K562 (cell line): ENCODE data around the gene TSPYL4. TPM values are rescaled to one million over a fixed set of nuclear protein-coding genes. Genes with fewer than 3 reads are reported as not detected.
A peak's percentile ranks its signal among the peaks of the same experiment; 100 is the strongest.

Source experiments
- ATAC-seq: fragments of 200-7000 bp; cut with Tn5 transposase; 3 replicates; pipeline ENCODE4 v1.9.1; 2020; ENCODE audit warnings: moderate library complexity
- BruUV-seq: library from RNA; stranded (reverse); fragments of 400-500 nt; replicated peaks from 2 replicates; lab custom pipeline; 2021; lab: Mats Ljungman, UMichigan
- CTCF ChIA-PET: fragments of 300-600 bp; formaldehyde crosslinking; extraction: SDS; loops from one replicate; lab custom pipeline; 2021; ENCODE audit warnings: low intra/inter-chr PET ratio; lab: Yijun Ruan, JAX
- POLR2A ChIA-PET: fragments of 300-600, 350-650 bp; sonication (Branson Sonifier 250); formaldehyde crosslinking; extraction: SDS; loops from one replicate; lab custom pipeline; 2021; ENCODE audit warnings: antibody characterized with exemption, inconsistent platforms; lab: Yijun Ruan, JAX
- DNase-seq, 4 experiments: peaks; one replicate each; pipeline versions ENCODE4 v3.0.0 to v3.0.0-alpha.2; 2011 to 2018; ENCODE audit warnings: low spot score in 3 of 4, mixed read lengths in 3 of 4; ENCODE audit errors: extremely low read depth in 1 of 4
- FAIRE-seq: peaks from 2 replicates; lab custom pipeline; 2011; peaks lifted over from hg19 to GRCh38; lab: Jason Lieb, UNC
- H2AFZ ChIP-seq: 2 replicates; pipeline ENCODE4 v1.6.0; 2011; ENCODE audit warnings: low read depth, low read length, control low read depth, inconsistent platforms
- H3K27ac ChIP-seq: fragments of 200-600 bp; 3 replicates; pipeline ENCODE4 v1.8.0; 2011; ENCODE audit warnings: low read depth, mild to moderate bottlenecking, control low read depth, inconsistent platforms, low read length, moderate library complexity, mixed read lengths; ENCODE audit errors: extremely low read depth
- H3K27me3 ChIP-seq, 2 experiments: fragments of 300-600 bp in 1 of 2; 2 replicates in 1 of 2; 3 replicates in 1 of 2; pipeline versions ENCODE4 v1.6.0 to v1.8.0; 2011; ENCODE audit warnings: inconsistent platforms in 2 of 2, low read length in 2 of 2, mild to moderate bottlenecking in 1 of 2, mixed read lengths in 1 of 2, moderate library complexity in 1 of 2; ENCODE audit not compliant: control insufficient read depth in 2 of 2, insufficient read depth in 2 of 2
- H3K36me3 ChIP-seq: fragments of 300-600 bp; 3 replicates; pipeline ENCODE4 v1.8.0; 2011; ENCODE audit warnings: mild to moderate bottlenecking, low read length, inconsistent platforms; ENCODE audit not compliant: control insufficient read depth, insufficient read depth
- H3K4me1 ChIP-seq, 2 experiments: fragments of 200-600 bp in 1 of 2; replicated peaks in 1 of 2; 2 replicates in 1 of 2; 3 replicates in 1 of 2; pipeline versions ENCODE4 v1.5.1 to v1.8.0; 2011; ENCODE audit warnings: inconsistent platforms in 2 of 2, low read length in 2 of 2, mild to moderate bottlenecking in 1 of 2, mixed read lengths in 1 of 2, moderate library complexity in 1 of 2; ENCODE audit not compliant: control insufficient read depth in 2 of 2, insufficient read depth in 2 of 2
- H3K4me2 ChIP-seq: 2 replicates; pipeline ENCODE4 v1.6.1; 2011; ENCODE audit warnings: low read length, control low read depth, inconsistent platforms, mixed read lengths; ENCODE audit not compliant: insufficient read depth
- H3K4me3 ChIP-seq: fragments of 200-600 bp; sonication (generic), shearing (Covaris generic); 2 replicates; pipeline ENCODE4 v1.5.1; 2016; ENCODE audit warnings: control low read depth, inconsistent platforms
- H3K79me2 ChIP-seq: fragments of 200-600 bp; 3 replicates; pipeline ENCODE4 v1.8.0; 2011; ENCODE audit warnings: low read length, inconsistent platforms; ENCODE audit not compliant: control insufficient read depth, insufficient read depth
- H3K9ac ChIP-seq, 2 experiments: 2 replicates each; pipeline versions ENCODE4 v1.6.0 to v1.6.1; 2011; ENCODE audit warnings: low read depth in 2 of 2, low read length in 2 of 2, control low read depth in 1 of 2, inconsistent platforms in 1 of 2, mild to moderate bottlenecking in 1 of 2, mixed read lengths in 1 of 2; ENCODE audit not compliant: insufficient read depth in 1 of 2
- H3K9me1 ChIP-seq: one replicate; pipeline ENCODE4 v1.6.0; 2011; ENCODE audit warnings: inconsistent platforms, mild to moderate bottlenecking, low read length, moderate library complexity; ENCODE audit not compliant: control insufficient read depth, insufficient read depth
- H3K9me3 ChIP-seq: replicated peaks from 2 replicates; pipeline ENCODE4 v1.5.1; 2011; ENCODE audit warnings: low read depth, low read length, inconsistent platforms; ENCODE audit not compliant: control insufficient read depth, insufficient read depth
- H4K20me1 ChIP-seq: replicated peaks from 2 replicates; pipeline ENCODE4 v1.6.1; 2011; ENCODE audit warnings: low read length, inconsistent platforms, mixed read lengths; ENCODE audit not compliant: control insufficient read depth, insufficient read depth
- ARID1B ChIP-seq: fragments of 450-650 bp; IDR thresholded peaks from 2 replicates; pipeline ENCODE4 v1.6.1; 2016; ENCODE audit warnings: antibody characterized with exemption, mild to moderate bottlenecking, inconsistent platforms
- ARID3B ChIP-seq: fragments of 250-450 bp; sonication (Bioruptor Pico); IDR thresholded peaks from 2 replicates; pipeline ENCODE4 v1.4.0; 2020; ENCODE audit warnings: borderline replicate concordance
- CHAMP1 ChIP-seq: fragments of 450-650 bp; IDR thresholded peaks from 2 replicates; pipeline ENCODE4 v1.6.1; 2016; ENCODE audit warnings: mild to moderate bottlenecking
- DPF2 ChIP-seq: fragments of 450-650 bp; IDR thresholded peaks from 2 replicates; pipeline ENCODE4 v1.6.1; 2016
- ESRRA ChIP-seq: fragments of 450-650 bp; IDR thresholded peaks from 2 replicates; pipeline ENCODE4 v1.6.1; 2014; ENCODE audit warnings: low read depth, mild to moderate bottlenecking, moderate library complexity, borderline replicate concordance
- HDAC2 ChIP-seq: fragments of 450-650 bp; IDR thresholded peaks from 2 replicates; pipeline ENCODE4 v1.6.1; 2016; ENCODE audit warnings: mild to moderate bottlenecking
- HMBOX1 ChIP-seq: sonication (generic); IDR thresholded peaks from 2 replicates; pipeline ENCODE4 v1.6.1; 2016
- ID3 ChIP-seq, 2 experiments: fragments of 250-450 bp in 1 of 2; fragments of 450-650 bp in 1 of 2; sonication (Bioruptor Pico) in 1 of 2; IDR thresholded peaks; 2 replicates each; pipeline versions ENCODE4 v1.6.1 to v1.8.0; 2016 to 2021; ENCODE audit warnings: mild to moderate bottlenecking in 2 of 2, moderate library complexity in 2 of 2, missing compliant biosample characterization in 1 of 2, missing genetic modification characterization in 1 of 2
- MEIS2 ChIP-seq: fragments of 450-650 bp; IDR thresholded peaks from 2 replicates; pipeline ENCODE4 v1.6.1; 2014; ENCODE audit warnings: mild to moderate bottlenecking; ENCODE audit not compliant: partially characterized antibody
- NR2C1 ChIP-seq, 2 experiments: fragments of 450-650 bp; IDR thresholded peaks; 2 replicates each; pipeline ENCODE4 v1.6.1; 2017; ENCODE audit warnings: mild to moderate bottlenecking in 2 of 2, antibody characterized with exemption in 1 of 2, inconsistent platforms in 1 of 2, missing compliant biosample characterization in 1 of 2, missing genetic modification characterization in 1 of 2
- SIN3A ChIP-seq, 2 experiments: fragments of 150-350 bp in 1 of 2; IDR thresholded peaks; 2 replicates each; pipeline ENCODE4 v1.6.1; 2011 to 2016; ENCODE audit warnings: borderline replicate concordance in 2 of 2, low read depth in 2 of 2, low read length in 2 of 2, mild to moderate bottlenecking in 2 of 2, moderate library complexity in 2 of 2; ENCODE audit not compliant: control insufficient read depth in 1 of 2
- SOX6 ChIP-seq: fragments of 450-650 bp; IDR thresholded peaks from 2 replicates; pipeline ENCODE4 v1.6.1; 2014; ENCODE audit warnings: mild to moderate bottlenecking
- ZNF217 ChIP-seq: sonication (generic); formaldehyde crosslinking; IDR thresholded peaks from 2 replicates; pipeline ENCODE4 v1.8.0; 2022; ENCODE audit warnings: mild to moderate bottlenecking, missing genetic modification reagents
- ZNF316 ChIP-seq: fragments of 450-650 bp; IDR thresholded peaks from 2 replicates; pipeline ENCODE4 v1.6.1; 2016
- WGBS: fragments of 100-300 bp; shearing (Covaris generic); methylation state at CpG from one replicate; pipeline ENCODE4 v1.1.6; 2016; ENCODE audit warnings: low coverage, mixed read lengths; ENCODE audit not compliant: insufficient coverage; ENCODE audit errors: missing lambda C conversion rate; 5-methylcytosine and 5-hydroxymethylcytosine counted together
- in situ Hi-C: fragments of 300-500 bp; cut with MboI; formaldehyde crosslinking; loops from 4 replicates; pipeline ENCODE4 v1.15.0; 2018; ENCODE audit warnings: inconsistent platforms, mixed read lengths
- intact Hi-C: fragments of 100-400 bp; cut with micrococcal nuclease; formaldehyde crosslinking; loops from 2 replicates; pipeline ENCODE4 v1.14.2; 2022
- polyA plus RNA-seq, 8 experiments: library from polyadenylated mRNA; depleted of rRNA in 4 of 8; stranded (reverse) in 5 of 8; unstranded in 3 of 8; fragments of >200 nt; fragmentation: Nextera tagmentation in 2 of 8; fragmentation: Illumina TruSeq in 1 of 8; extraction: Ambion mirVana in 2 of 8; extraction: Trizol in 1 of 8; gene quantifications; 2 replicates each; pipeline versions ENCODE4 v1.2.1 to v1.2.3, GENCODE V29; 2011 to 2014; ENCODE audit warnings: inconsistent platforms in 1 of 8, missing spikeins in 1 of 8
- total RNA-seq, 7 experiments: library from RNA; depleted of rRNA in 6 of 7; stranded (reverse); fragments of >200 nt in 6 of 7; fragmentation: Illumina TruSeq in 2 of 7; extraction: Trizol in 2 of 7; gene quantifications; 2 replicates each; pipeline versions ENCODE4 v1.2.1 to v1.2.3, GENCODE V29; 2011 to 2021; ENCODE audit warnings: low replicate concordance in 1 of 7

TSPYL4 gene
- total and polyA plus RNA-seq, 9 of the 15 experiments (the other 6 are each of a cell fraction or from before 2014, with no cell fraction given) = 0.69 to 18.0 (median 9.1) TPM

- BruUV-seq = no TSS peak
- in situ Hi-C loops = no loop called here
- peak overlapping the region; percentile 85; the same call in 2 of the 3 replicates for H3K27ac ChIP-seq
- TF ChIP-seq ESRRA (peak; percentile 83), ZNF316 (0 out of 2 replicates have a peak, but pooled peaks have one; percentile 25), ARID3B (no peak), SOX6 (peak; percentile 74), HDAC2 (0 out of 2 replicates have a peak, but pooled peaks have one; percentile 26), MEIS2 (peak; percentile 41), ID3 (CRISPR knock-in tag; IDR thresholded peaks at IDR 0.05) (no peak), ID3 (tag; IDR thresholded peaks at IDR 0.05) (peak; percentile 51; the same call in 1 of the 2 replicates), CHAMP1 (0 out of 2 replicates have a peak, but pooled peaks have one; percentile 19), DPF2 (peak; percentile 60; the same call in 1 of the 2 replicates), ZNF217 (CRISPR knock-in tag) (no peak), SIN3A (IDR thresholded peaks at IDR 0.05; ENCODE audit: borderline replicate concordance in 2 of 2, control insufficient read depth in 1 of 2, low read depth in 2 of 2, low read length in 2 of 2) (no peak), HMBOX1 (peak; percentile 71; the same call in 1 of the 2 replicates), ARID1B (peak; percentile 55), NR2C1 (IDR thresholded peaks at IDR 0.05) (no peak; the same call in 1 of the 2 replicates), NR2C1 (tag; IDR thresholded peaks at IDR 0.05) (peak; percentile 50; the same call in 1 of the 2 replicates)
Observed at GRCh38 chr6:116255246-116255800, 1.4 kb upstream of the TSPYL4 start.

More at GRCh38 chr6:116255246-116255800, 1.4 kb upstream of the TSPYL4 start:
- ChIA-PET POLR2A (interaction anchor here (0.7 to 3.7 kb wide), 6 partner anchors 10 to 229 kb away, joined by 3 to 22 read pairs (median 3); no protein-coding TSS in a partner anchor), CTCF (no interaction called here)
- peak; percentile 73 for FAIRE-seq
- peak overlapping the region in 1 of 2 experiments; percentile 89; a peak in 2 of 4 replicates for H3K9ac ChIP-seq
- no peaks in the 10 kb centered on the region for H3K27me3 ChIP-seq
- peak overlapping the region; percentile 64 for H3K4me2 ChIP-seq
- DNase-seq = peak in 2 of 4 experiments; percentile 51 to 75
- no peak overlapping the region; the same call in 1 of the 2 replicates for H3K4me3 ChIP-seq
- peaks cover 2% of the 10 kb centered on the region; the same call in 1 of the 3 replicates for H3K36me3 ChIP-seq
- no peaks in the 10 kb centered on the region for H3K9me1 ChIP-seq
- 23% methylated on average over 5 of the region's 5 CpGs for WGBS
- ATAC-seq = peak; percentile 78
- no peak overlapping the region for H2AFZ ChIP-seq
- peaks cover 4% of the 10 kb centered on the region; the same call in 1 of the 2 replicates for H4K20me1 ChIP-seq
- H3K9me3 ChIP-seq = no peaks in the 10 kb centered on the region
- H3K4me1 ChIP-seq = peaks cover 6 to 14% of the 10 kb centered on the region in 2 experiments; a peak in 3 of 5 replicates
- peaks cover 43% of the 10 kb centered on the region for H3K79me2 ChIP-seq
- intact Hi-C loops = no loop called here
